Ovary (tissue), 9 donors: ENCODE measurements around the gene ARL17B. TPM values are rescaled to one million over a fixed set of nuclear protein-coding genes. Genes with fewer than 3 reads are reported as not detected.
"Not testable (repeated sequence)": the region's sequence is repeated elsewhere in the genome, so short reads cannot be mapped to it uniquely, and the experiment has no call there.

Experiments used
- DNase-seq, 5 donors: peaks; one replicate each; pipeline ENCODE4 v3.0.0-alpha.2; 2019 to 2020
- H3K27ac ChIP-seq, 2 donors: fragments of 200-600 bp; one replicate each; pipeline versions ENCODE4 v1.5.1 to v1.8.0; 2019 to 2022
- H3K27me3 ChIP-seq: fragments of 200-600 bp; one replicate; pipeline ENCODE4 v1.8.0; 2022
- H3K36me3 ChIP-seq: fragments of 200-600 bp; sonication (generic); one replicate; pipeline ENCODE4 v1.5.1; 2019
- H3K4me1 ChIP-seq: one replicate; pipeline ENCODE4 v1.8.1; 2013; ENCODE audit warnings: mild to moderate bottlenecking, moderate library complexity; ENCODE audit not compliant: insufficient read depth
- H3K4me3 ChIP-seq: fragments of 200-600 bp; sonication (generic); one replicate; pipeline ENCODE4 v1.5.1; 2017
- H3K9me3 ChIP-seq, 2 donors: fragments of 200-600 bp in 1 of 2; sonication (generic) in 1 of 2; one replicate each; pipeline versions ENCODE4 v1.5.1 to v1.8.1; 2013 to 2019; ENCODE audit warnings: mild to moderate bottlenecking in 1 of 2, moderate library complexity in 1 of 2
- CTCF ChIP-seq, 3 donors: fragments of 450-650 bp in 2 of 3; fragments of 200-600 bp in 1 of 3; IDR thresholded peaks; one replicate each; pipeline versions ENCODE4 v1.5.1 to v1.8.0; 2016 to 2022; ENCODE audit warnings: antibody characterized with exemption in 3 of 3, mild to moderate bottlenecking in 1 of 3
- EP300 ChIP-seq: sonication (generic); formaldehyde crosslinking; IDR thresholded peaks from one replicate; pipeline ENCODE4 v1.6.1; 2017; ENCODE audit warnings: antibody characterized with exemption
- POLR2A ChIP-seq: fragments of 450-650 bp; IDR thresholded peaks from one replicate; pipeline ENCODE4 v1.6.1; 2017; ENCODE audit warnings: antibody characterized with exemption, mild to moderate bottlenecking, moderate library complexity
- WGBS, 3 donors: extraction: QIAGEN DNeasy Blood & Tissue Kit in 1 of 3; methylation state at CpG; one replicate each; pipeline versions ENCODE4 v1.1.5 to v1.1.7; 2013 to 2017; 5-methylcytosine and 5-hydroxymethylcytosine counted together
- intact Hi-C, 4 donors: fragments of 100-400 bp; cut with DNase I; formaldehyde crosslinking; loops; one replicate each; pipeline versions ENCODE4 v1.11.0 to v1.15.1; 2022 to 2023
- polyA plus RNA-seq, 2 donors: library from polyadenylated mRNA; stranded (reverse); fragments of 200-250 nt in 1 of 2; fragments of 350-450 nt in 1 of 2; fragmentation: Illumina TruSeq in 1 of 2; extraction: RNeasy Lipid Tissue Mini Kit (QIAGEN cat#74804) in 1 of 2; gene quantifications; one replicate each; pipeline ENCODE4 v1.2.3, GENCODE V29; 2013 to 2014
- total RNA-seq, 7 donors: library from RNA; depleted of rRNA in 2 of 7; stranded (reverse); fragments of >200 nt in 2 of 7; fragmentation: NEBNext Ultra II Directional in 3 of 7; extraction: Animal tissue kit (Norgen Biotek cat#: 25700) in 3 of 7; gene quantifications; one replicate each; pipeline versions ENCODE4 v1.1.0 to v1.2.4, GENCODE V29; 2016 to 2023
- donor health status: DM: no; HTN: no; CAD: no; lungs with moderate emphysema.
- donor health status: DM: no; HTN: no; CAD: no.
- donor health status: Bipolar disorder and iron deficiency.
- donor health status: DM: yes; HTN: yes; CAD: no.
- donor health status: DM: no; HTN: no; CAD: no.
- donor health status: DM: yes; HTN: yes; CAD: no.

Gene ARL17B
- total and polyA plus RNA-seq, 9 donors = 4.7 to 26.6 (median 11.8) TPM

- H3K9me3 ChIP-seq = no peaks in the 10 kb centered on the region
- intact Hi-C loops = no loop called here
- no peaks in the 10 kb centered on the region for H3K4me1 ChIP-seq
- DNase-seq = no peak
- no peak overlapping the region for H3K4me3 ChIP-seq
- no peak for TF ChIP-seq EP300
- TF ChIP-seq POLR2A = no peak
- TF ChIP-seq CTCF (IDR thresholded peaks at IDR 0.05) = no peak
- H3K27me3 ChIP-seq = no peaks in the 10 kb centered on the region
- H3K27ac ChIP-seq = no peak overlapping the region
- 63 to 71% (median 70%) methylated on average over 6 of the region's 6 CpGs for WGBS, 3 donors
- H3K36me3 ChIP-seq = no peaks in the 10 kb centered on the region
Observed at GRCh38 chr17:46273541-46274236, 87.9 kb downstream of the ARL17B start.

DNA sequence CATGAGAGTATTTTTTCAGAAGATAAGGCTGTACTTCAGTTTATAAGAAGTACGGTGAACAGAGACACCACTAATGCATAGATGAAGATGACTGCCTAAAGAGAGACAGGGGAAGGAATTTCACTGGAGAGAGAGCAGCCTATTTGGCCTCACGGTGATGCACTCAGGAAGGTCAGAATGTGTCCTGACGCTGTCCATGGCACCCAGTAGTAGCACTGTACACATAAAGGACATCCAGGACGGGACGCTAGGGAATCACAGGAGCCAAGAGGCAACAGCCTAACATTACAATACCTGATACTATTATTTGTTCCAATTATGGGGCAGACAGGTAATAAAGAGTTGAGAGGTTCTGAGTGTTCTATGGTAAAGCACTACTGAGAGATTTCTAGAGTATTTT is 91.5 kb downstream of the ARL17B start:
- no peak for DNase-seq
- no peak overlapping the region for H3K4me3 ChIP-seq
- no peak overlapping the region for H3K27ac ChIP-seq
- intact Hi-C loops = no loop called here
- H3K27me3 ChIP-seq = no peaks in the 10 kb centered on the region
- no peaks in the 10 kb centered on the region for H3K9me3 ChIP-seq
- TF ChIP-seq CTCF (IDR thresholded peaks at IDR 0.05) = no peak
- TF ChIP-seq POLR2A = no peak
- TF ChIP-seq EP300 = no peak
- H3K36me3 ChIP-seq = no peaks in the 10 kb centered on the region
- peaks cover 1% of the 10 kb centered on the region for H3K4me1 ChIP-seq
- 45 to 59% (median 46%) methylated on average over 5 of the region's 5 CpGs for WGBS, 3 donors

GRCh38 chr17:46266656-46267544 is 94.7 kb downstream of the ARL17B start:
- H3K27me3 ChIP-seq = no peaks in the 10 kb centered on the region
- WGBS, 3 donors = 0 to 1% (median 0%) methylated on average over 45 to 116 of the region's 116 CpGs
- intact Hi-C loops = no loop called here
- peak overlapping the region; percentile 60 to 78 for H3K27ac ChIP-seq
- DNase-seq = peak; percentile 74 to 95 (median 82)
- H3K4me3 ChIP-seq = peak overlapping the region; percentile 76
- H3K4me1 ChIP-seq = peaks cover 1% of the 10 kb centered on the region
- TF ChIP-seq CTCF (IDR thresholded peaks at IDR 0.05) (peak in 1 of 3 donors; percentile 13), EP300 (no peak), POLR2A (peak; percentile 10)
- H3K9me3 ChIP-seq = no peaks in the 10 kb centered on the region
- H3K36me3 ChIP-seq = no peaks in the 10 kb centered on the region

GRCh38 chr17:46266063-46266655 is 95.4 kb downstream of the ARL17B start:
- peak overlapping the region; percentile 52 for H3K4me3 ChIP-seq
- DNase-seq = peak in 3 of 5 donors; percentile 16 to 51 (median 21)
- H3K27me3 ChIP-seq, H3K36me3 ChIP-seq, H3K9me3 ChIP-seq, intact Hi-C loops, H3K4me1 ChIP-seq: not testable (repeated sequence)
- H3K27ac ChIP-seq = peak overlapping the region; percentile 33 to 78
- 3 to 7% (median 7%) methylated on average over 21 of the region's 21 CpGs for WGBS, 3 donors
